NCI-H2227 (cell line): ENCODE data around the gene TK1.

Source experiments
- DNase-seq: peaks from one replicate; lab custom pipeline; 2025; ENCODE audit not compliant: unreplicated experiment; lab: John Stamatoyannopoulos, UW

TK1 gene

DNA sequence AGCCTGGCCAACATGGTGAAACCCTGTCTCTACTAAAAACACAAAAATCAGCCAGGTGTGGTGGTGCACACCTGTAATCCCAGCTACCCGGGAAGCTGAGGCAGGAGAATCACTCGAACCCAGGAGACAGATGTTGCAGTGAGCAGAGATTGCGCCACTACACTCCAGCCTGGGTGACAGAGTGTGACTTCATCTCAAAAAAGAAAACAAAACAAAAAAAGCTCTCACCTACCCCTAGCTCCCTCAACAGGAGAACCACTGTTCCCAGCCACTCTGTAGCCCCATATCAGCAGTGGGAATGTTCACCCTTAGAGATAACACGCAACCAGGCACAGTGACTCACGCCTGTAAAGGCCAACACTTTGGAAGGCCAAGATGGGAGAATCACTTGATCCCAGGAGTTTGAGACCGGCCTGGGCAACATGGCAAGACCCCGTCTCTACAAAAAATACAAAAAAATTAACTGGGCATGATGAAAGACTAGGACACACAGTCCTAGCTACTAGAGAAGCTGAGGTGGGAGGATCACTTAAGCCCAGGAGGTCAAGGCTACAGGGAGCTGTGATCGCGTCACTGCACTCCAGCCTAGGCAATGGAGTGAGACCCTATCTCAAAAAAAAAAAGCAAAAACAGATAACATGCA, 50.9 kb downstream of the TK1 start:
- no peak for DNase-seq

DNA sequence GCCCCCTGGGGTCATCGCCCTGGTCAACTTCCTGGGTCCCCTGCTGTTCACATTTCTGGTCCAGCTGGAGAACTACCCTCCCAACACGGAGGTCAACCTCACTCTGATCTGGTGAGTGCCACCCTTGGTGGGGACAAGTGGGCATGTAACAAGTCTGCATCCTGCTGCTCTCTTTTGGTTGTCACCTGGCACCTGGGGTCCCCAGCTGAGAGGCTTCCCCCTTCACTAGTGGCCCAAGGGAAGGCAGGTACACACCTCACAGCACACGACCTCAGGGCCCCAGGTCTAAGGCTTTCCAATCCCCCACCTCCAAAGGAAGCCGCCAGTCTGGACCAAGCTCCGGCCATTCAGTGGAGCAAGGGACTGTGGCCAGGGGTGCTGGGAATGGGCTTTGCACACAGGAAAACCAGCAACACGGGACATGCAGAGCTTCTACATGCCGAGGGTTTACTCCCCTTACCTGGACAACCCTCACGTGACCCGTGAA, 51.9 kb downstream of the TK1 start:
- DNase-seq = no peak

DNA sequence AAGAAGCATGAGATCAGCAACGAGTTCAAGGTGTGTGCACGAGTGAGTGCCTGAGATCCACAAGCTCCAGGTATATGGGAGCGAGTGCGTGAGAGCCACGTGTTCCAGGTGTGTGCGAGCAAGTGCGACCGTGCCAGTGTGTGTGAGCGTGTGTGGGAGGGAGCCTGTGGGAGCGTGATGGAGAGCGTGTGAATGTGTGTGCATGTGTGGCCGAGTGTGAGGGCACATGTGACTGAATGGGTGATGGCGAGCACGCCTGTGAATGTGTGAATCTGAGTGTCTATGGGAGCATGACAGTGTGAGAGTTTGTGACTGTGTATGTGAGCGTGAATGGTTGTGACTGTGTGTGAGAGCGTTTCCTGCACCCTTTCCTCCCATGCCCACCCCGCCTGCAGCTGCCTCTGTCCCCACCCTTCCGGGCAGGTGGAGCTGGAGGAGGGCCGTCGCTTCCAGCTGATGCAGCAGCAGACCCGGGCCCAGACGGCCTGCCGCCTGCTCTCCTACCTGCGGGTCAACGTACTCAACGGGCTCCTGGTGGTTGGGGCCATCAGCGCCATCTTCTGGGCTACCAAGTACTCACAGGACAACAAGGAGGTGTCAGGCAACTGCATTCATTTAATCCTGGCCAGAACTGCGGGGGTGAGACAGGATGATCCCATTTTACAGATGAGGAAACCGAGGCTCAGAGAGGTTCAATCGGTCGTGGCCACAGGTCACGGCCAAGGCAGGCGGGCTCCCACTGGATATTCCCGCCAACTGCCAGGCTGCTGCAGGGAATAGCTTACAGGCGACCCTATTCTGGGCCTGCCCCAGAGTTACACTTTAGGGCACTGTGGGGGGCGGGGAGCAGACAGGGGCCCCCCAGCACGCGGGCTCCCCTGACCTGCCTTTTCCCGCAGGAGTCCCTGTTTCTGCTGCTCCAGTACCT, 52.6 kb downstream of the TK1 start:
- no peak for DNase-seq

DNA sequence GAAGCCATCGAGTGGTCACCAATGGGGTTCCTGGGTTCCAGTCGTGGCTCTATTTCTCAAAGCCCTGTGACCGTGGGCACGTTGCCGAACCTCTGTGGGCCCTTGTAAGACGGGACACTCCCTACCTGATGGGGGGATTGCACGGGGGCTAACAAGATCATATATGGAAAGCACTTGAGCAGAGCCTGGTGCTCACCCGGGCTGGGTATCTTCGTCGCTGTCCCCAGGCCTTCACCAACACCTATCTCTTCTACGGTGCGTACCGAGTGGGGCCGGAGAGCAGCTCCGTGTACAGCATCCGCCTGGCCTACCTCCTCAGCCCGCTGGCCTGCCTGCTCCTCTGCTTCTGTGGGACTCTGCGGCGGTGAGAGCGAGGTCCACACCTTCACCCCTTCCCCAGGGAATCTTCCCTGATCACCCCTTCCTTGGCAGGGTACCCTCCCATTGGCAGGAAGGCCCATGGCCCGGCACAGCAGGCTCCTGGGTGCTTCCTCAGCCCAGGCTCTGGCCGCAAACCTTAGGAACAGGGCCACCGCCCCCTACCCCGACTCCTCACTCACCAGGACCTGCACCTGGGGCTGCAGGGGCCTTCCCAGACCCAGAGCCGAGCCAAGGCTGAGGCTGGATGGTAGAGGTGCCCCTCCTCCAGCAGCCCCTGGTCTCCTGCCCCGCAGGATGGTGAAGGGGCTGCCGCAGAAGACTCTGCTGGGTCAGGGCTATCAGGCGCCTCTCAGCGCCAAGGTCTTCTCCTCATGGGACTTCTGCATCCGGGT, 53.5 kb downstream of the TK1 start:
- DNase-seq = no peak

DNA sequence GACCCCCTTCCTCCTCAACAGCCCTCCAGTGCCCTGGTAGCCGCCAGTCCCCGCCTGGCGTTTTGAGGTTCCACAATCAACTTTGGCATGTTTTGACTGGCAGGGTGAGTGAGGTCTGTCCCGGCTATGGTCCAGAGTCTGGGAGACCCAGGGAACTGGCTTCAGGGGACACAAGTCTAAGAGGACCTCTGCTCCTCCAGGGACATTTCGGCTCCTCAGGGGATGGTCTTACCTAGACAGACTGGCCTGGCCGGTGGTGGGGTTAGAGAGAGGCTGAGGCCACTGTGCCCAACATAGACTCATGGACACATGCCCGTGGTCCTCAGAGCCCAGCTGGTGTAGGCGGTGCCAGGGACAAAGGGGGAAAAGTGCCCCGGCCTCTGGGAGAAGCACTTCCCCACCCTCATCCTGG, 54.1 kb downstream of the TK1 start:
- no peak for DNase-seq

DNA sequence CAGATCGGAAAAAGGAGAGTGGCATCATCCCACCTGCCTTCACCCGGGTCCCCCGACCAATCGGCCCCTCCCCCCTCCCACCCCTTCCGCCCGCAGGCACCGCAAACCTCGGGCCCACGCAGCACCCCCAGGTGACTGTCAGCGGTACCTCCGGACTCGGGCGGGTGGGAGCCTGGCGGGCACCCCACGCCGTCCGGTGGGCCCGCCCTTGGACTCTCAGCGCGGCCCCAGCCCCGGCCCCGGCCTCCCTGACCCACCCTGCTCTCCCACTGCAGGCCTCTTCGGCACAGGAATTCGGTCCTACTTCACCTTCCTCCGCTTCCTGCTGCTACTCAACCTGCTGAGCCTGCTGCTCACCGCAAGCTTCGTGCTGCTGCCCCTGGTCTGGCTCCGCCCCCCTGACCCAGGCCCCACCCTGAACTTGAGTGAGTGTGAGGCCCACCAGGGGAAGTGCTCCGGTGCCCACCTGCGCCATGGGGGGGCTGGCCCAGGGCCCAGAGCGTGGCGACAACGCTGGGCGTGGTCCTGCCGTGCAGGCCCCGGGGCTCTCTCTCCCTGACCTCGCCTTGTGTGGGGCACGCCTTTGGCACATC, 54.7 kb downstream of the TK1 start:
- DNase-seq = no peak

DNA sequence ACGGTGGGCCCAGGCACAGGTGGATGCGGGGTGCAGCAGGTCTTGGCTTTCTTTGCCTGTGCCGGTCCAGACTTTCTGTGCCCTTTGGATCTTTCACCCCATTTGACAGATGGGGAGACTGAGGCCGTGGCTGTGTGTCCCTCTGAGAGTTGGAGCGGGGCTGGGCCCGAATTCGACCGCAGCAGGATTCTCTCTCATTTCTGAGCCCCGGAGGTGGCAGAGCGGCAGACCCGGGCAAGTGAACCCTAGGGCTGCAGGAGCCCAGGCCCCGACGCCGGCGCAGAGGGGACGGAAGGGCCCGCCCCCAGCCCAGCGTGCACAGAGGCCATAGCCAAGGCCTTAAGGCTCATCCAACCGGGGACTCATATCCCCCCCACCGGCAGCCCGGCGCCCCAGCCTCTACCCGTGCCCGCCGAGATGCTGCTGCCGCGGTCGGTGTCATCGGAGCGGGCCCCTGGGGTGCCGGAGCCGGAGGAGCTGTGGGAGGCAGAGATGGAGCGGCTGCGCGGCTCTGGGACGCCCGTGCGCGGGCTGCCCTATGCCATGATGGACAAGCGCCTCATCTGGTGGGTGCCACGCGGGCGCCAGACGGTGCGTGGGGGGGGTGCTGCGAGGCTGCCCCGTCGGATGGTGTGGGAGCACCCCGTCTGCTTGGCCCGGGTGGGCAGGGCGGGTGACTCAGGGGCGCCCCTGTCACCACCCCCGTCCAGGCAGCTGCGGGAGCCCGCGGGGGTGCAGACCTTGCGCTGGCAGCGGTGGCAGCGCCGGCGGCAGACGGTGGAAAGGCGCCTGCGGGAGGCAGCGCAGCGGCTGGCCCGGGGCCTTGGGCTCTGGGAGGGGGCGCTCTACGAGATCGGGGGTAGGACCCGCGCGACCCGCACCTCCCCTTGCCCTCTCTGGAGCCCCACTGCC, 55.4 kb downstream of the TK1 start:
- DNase-seq = no peak

DNA sequence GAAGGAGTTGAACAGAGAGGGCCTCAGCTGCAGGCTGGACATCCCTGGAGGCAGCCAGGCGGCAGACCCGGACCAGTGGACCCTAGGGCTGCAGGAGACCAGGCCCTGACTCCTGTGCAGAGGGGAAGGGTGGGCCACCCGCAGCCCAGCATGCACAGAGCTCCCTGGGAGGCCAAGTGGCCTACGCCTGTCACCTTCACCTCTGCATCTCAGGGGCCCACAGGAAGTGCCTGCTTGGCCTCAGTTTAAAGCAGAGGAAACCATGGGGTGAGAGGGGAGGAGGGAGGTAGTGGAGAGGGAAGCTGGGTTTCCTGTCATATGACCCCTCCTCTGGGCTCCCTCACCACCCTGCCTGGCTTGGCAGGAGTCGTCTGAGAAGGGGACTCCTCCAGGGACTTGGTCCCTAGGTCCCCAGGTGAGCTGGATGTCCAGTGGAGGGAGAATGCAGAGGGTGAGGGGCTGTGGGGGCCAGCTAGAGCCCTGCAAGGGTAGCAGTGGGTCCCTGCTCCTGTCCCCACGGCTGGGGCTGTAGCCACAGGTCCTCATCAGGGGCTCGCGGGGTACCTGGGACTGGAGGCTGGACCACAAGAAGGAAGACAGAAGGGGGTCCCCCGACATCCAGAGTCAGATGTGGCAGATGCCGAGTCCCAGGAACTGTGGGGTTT, 56.3 kb downstream of the TK1 start, which contains the start of gene TMC8:
TMC8 (plus strand) TSS at position 335 of the 665 bp plus-strand sequence. CDS start 818 bp downstream, outside the sequence.
- no peak for DNase-seq

DNA sequence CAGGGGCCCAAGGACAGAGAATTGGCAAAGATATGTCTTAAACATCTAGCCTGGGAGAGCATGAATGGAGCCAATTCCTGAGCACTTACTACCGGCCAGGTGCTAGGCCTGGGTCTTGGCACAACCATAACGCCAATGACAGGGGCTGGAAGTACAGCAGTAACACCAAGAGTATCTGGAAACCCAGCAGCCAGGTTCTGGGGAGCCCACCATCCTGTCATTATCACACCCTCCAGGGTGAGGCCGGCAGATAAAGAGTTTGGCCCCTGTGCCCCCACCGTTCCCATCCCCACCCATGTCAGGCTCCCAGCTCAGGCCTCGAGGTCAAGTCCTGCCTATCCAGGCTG, 56.8 kb downstream of the TK1 start:
- DNase-seq = no peak

DNA sequence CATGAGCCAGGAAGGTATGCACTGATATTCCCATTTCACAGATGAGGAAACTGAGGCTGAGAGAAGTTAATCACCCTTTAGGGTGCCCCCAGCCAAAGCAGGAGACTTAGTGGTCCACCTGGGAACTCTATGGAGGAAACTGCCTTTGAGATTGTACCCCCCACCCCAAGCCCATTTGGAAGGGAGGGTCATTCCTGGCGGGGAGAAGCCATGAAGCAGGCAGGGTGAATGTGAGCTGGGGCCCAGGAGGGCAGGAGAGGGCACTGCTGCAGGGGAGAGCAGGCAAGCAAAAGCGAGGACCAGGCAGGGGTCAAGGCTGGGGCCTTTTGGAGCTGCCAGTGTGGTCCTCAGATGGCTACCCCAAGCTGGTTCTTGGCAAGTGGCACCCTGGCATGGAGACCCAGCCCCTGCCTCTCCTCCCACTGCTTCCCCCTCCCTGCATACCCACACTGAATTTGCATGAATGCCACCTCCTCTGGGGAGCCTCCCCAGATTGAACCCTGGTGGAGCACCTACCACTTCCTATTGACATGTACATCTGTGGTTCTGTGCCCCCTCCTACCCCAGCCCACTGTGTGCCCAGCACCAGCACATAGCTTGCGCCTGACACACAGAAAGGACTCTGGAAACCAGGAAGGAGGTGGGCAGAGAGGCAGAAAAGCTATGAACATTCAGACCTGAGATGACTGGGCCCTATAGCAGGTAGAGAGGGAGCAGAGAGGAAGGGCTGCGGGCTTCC, 57.3 kb downstream of the TK1 start:
- DNase-seq = no peak

DNA sequence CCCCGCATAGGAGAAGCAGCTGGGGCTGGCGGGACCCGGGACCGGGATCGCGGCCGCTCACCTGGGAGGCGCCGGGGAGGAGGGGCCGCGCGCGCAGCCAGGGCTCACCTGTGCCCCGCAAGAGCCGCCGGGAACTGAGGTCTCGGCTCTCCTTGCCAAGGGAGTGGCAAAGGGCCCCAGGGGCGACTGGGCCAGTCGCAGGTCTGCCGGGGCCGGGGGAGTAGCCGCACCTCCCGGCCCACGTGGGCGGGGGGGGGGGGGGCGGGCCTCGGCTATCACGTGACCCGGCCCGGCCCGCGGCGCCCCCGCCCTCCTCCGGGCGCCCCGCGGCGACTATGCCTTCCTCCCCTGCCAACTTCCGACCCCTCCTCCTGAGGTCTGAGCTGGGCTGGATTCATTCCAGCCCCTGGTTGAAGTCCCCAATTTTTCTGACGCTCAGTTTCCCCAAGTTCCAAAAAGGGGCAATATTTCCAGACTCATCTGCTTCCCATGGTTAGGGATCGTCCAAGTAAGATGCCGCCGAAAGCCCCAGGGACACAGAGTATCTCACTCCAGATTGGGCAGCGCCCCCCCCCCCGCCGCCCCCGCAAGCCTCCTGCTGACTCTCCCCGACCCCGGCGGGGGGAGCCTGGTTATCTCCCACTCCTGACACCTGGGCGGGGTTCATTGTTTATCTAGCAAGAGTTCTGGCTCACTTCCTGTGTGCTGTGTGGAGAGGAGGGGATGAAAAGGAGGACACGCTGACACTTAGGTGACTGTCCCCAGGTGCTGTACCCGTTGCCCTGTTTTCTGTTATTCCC, 58.1 kb downstream of the TK1 start, which contains the start of gene TMC6:
TMC6 (minus strand) TSS at position 205 of the 800 bp plus-strand sequence. CDS start 1,923 bp downstream, outside the sequence.
- DNase-seq = peak; percentile 72

DNA sequence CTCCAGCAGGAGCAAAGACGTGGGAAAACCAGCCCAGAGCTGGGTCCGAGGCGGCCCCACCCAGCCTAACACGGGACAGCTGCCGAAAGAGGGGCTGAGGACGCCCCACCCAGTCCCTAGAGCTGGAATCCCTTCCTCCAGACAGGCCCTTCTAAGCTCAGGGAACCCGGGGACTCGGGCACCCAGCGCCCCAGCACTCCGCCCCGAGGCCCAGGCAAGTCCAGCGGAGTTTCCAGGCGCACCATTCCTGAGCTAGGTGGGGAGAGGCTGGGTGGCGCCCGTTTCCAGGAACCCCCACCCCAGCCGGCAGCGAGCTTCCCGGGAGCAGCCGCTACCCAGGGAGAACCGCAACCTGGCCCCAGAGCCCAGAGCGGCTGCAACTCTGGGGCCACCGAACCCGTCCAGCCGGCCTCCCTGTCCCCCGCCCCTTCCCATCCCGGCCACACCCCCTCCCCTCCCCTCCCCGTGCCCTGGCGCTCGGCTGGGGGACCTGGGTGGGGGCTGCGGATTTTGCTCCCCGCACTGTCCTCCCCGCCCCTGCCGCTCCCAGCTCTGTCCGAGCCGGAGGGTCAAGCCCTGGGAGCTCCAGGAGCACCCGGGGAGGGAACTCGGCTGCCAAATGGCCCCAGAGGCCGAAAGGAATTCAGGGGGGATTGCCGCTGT, 58.8 kb downstream of the TK1 start:
- DNase-seq = no peak

DNA sequence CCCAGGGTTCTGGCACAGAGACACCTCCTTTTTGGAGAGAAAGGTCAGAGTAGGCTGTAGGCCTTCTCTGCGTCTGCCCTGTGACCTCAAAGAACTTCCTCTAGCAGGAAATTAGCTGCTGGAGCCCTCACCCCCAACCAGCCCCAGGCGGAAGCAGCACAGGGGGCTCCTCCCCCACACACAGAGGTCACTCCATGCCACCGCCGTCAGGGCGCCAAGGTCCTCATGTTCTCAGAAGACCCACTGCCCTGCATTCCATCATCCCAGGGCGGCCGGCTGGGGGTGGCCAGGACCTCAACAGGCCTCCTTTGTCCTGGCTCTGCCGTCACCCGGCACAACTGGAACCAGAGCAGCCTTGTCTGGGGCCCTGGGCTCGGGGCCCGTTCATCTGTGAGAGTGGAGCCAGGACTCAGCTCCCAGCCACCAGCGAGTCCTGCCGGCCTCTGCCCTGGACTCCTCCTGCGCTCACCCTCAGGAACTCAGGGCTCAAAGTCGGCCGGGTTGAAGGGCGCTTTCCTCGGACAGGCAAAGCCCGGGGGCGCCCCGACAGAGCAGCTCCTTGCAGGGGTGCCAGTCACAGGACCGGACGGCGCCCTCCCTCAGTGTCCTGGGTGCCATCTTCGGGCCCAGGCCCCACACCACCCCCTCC, 59.5 kb downstream of the TK1 start:
- DNase-seq = no peak

DNA sequence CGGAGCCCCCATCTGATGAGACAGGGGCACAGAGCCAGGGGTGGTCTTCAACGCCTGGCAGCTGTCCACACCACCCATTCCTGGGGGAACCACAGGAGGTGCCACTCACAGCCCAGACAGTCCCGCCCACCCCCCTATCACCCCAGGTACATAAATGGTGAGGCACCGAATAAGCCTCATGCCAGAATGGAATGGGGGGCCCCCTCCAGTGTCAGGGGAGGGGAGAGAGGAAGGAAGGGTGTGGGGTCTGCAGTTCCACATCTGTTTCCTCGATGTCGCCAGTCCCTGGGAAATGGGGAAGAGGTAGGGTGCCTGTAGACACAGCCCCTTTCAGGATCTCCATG, 60.0 kb downstream of the TK1 start:
- no peak for DNase-seq

DNA sequence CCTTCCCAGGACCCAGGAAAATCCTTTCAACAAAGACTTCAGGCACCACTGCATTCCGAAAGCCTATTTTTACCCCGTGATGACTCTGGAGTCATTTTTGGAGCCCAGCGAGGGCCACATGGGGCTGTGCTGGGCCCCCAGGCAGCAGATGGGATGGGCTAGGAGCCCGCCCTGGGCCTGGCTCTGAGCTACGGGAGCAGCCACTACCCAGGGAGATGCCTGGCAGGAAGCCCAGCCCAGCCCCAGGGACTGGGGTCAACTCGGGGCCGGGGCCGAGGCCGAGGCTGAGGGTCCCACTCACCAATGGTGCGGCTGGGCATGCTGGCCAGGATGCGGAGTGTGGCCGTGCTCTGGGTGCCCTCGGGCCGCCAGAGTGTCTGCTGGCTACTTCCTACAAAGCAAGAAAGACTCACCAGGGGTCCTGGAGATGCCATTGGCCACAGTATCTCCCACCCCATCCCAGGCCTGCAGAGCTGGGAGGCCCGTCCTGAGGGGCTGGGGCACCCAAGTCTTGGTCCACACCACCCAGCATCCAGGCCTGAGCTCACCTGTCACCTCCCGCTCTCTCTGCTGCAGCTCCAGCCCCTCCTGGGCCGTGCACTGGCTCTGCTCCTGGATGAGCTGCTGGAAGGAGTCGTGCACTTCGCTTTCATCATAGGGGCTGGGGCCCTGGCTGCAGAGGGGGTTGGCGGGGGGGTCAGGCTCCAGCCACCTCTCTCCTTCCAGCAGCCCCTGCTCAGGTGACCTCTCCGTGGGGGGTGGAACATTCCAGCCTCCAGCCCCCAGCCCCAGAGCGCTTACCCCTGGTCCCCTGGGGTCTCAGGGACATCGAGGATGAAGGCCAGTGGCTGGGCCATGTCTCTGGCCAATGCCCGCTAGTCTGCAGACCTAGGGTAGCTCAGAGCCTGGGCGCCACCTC, 60.6 kb downstream of the TK1 start:
- DNase-seq = no peak
